HG02884 (cell line): ENCODE results near the gene IL11.
"Not testable (repeated sequence)": the region's sequence is repeated elsewhere in the genome, so short reads cannot be mapped to it uniquely, and the experiment has no call there.

Experiments used
- ATAC-seq: cut with Tn5 transposase; IDR thresholded peaks from one replicate; pipeline ENCODE4 v1.9.1; 2021; ENCODE audit warnings: mild to moderate bottlenecking, moderate library complexity; ENCODE audit not compliant: unreplicated experiment

Gene IL11

DNA sequence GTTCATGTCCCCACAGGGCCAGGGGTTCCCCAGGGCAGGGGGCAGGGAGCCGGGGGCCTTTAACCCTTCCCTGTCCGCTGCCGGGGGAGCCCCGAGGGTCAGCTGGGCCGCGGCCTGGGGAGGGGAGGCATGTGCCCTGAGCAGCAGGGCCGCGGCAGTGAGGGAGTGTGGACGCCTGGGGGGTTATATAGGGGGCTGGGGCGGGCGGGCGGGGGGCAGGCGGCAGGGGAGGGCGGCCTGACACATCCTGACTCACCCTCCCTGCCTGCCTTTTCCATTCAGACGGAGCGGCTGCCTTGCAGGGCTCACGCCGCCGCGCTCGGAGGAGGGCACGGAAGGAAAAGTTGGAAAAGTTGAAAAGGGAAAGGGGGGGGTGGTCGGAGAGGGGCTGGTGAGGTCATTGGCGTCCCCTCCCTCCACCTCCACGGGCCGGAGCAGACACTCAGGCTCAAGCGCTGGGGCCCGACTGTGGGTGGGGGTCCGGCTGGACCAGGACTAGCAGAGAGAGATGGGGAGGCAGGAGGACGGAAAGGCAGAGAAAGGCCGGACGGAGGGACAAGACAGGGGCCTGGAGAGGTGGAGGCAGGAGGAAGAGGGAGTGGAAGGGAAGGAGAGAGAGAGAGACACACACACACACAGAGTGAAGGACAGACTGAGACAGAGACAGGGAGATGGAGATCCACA lies at the start of gene IL11:
Gene IL11, minus strand, starts transcription at position 159 of the 684 bp plus-strand sequence. Its CDS starts 153 bp downstream, at position 6.
- ATAC-seq, result no peak

DNA sequence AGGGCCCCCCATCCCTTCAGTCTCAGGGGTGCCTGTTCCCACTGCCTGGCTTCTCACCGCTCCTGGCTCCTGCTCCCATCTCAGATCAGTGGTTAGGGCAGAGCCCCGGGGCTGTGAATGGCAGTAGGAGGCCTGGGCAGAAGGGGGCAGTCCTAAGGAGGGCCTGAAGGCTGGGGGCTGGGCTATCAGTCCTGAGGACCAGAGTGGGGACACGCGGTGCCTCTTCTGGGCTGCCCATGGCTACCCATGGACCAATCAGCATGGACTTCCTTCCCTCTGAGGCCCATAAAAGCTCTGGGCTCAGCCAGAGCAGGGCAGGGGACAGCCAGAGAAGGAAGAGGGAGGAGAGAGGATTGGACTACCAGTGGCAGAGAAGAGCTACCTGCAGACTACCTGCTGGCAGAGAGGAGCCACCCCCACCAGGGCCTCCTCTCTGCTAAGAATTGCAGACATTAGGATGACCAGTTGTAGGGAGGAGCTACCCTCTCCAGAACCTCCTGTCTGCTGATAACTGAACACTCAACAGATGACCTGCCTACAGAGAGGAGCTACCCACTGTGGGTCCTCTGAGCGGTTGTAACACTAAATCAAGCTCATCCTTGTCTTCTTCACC lies 49.5 kb upstream of the IL11 start:
- no peak for ATAC-seq

DNA sequence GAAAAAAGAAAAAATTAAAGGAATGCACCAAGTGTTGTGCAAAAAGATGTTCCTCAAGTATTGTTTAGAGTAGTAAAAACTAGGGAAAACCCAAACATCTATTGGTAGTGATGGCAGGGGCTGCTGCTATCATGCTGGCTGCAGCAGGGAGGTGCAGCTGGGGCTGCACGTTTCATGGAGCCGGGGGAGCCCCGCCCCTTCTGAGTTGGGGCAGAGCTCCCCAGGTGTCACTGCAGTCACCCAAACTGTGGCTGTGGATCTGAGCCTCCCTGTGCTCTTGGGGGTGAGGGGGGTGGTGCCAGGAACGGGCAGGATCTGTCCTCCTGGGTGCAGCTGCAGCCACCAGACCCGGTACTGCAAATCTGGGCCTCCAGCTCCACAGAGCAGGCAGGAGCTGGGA lies 48.8 kb upstream of the IL11 start:
- ATAC-seq, result no peak

DNA sequence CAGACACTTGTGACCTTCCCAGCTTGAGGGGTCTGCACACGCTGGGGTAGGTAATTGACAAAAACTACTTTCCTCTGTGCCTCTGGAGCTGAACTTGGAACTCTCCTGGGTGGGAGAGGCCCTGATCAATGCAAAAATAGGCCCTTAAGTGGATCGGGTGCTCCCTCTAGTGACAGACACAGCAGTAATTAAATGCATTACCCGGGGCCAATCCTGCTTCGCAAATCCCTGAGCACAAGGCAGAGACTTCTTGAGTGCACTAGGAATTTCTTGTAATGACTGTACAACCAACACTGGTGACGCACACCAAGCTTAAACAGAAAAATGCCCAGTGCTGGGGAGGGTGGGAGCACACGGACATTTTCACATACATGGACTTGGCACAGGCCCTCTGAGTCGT lies 47.9 kb upstream of the IL11 start:
- no peak for ATAC-seq

DNA sequence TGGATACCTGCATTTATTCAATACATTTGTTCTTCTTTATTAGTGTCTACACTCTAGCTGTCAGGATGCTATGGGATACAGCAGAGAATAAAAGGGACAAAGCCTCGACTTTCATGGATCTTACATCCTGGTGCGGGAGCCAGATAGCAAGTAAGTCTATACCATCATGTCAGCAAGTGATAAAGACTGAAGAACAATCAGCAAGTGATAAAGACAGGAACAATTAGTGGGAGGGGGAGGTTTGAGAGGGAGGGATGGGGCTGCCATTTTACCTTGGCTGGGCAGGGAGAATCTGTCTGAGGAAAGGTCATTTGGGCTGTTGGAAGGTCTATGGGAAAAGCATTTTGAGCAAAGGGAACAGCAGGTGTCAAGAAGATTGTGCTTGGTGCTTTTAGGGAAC lies 39.9 kb upstream of the IL11 start:
- ATAC-seq, result no peak

DNA sequence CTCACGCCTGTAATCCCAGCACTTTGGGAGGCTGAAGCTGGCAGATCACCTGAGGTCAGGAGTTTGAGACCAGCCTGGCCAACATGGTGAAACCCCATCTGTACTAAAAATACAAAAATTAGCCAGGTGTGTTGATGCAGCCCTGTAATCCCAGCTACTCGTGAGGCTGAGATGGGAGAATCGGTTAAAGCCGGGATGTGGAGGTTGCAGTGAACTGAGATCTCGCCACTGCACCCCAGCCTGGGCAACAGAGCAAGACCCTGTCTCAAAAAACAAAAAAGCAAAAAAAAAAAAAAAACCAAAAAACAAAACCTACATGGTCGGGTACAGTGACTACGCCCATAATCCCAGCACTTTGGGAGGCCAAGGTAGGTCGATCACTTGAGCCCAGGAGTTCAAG lies 38.9 kb upstream of the IL11 start:
- not testable (repeated sequence) for ATAC-seq

DNA sequence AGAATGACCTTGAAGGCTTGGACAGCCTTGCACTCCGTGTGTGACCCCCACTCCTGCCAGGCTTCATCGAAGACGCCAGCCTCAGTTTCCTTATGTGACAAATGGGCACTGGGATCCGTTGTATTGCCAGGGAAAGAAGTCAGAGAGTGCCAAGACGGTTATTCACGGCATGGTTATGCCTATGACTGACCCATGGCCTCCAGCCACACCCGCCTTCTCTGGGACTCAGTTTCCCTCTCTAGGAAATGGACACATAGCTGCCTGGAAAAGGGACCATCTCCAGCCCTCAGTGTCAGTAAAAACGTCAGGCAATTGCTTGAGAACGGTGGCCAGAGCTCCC lies 38.2 kb upstream of the IL11 start:
- no peak for ATAC-seq

DNA sequence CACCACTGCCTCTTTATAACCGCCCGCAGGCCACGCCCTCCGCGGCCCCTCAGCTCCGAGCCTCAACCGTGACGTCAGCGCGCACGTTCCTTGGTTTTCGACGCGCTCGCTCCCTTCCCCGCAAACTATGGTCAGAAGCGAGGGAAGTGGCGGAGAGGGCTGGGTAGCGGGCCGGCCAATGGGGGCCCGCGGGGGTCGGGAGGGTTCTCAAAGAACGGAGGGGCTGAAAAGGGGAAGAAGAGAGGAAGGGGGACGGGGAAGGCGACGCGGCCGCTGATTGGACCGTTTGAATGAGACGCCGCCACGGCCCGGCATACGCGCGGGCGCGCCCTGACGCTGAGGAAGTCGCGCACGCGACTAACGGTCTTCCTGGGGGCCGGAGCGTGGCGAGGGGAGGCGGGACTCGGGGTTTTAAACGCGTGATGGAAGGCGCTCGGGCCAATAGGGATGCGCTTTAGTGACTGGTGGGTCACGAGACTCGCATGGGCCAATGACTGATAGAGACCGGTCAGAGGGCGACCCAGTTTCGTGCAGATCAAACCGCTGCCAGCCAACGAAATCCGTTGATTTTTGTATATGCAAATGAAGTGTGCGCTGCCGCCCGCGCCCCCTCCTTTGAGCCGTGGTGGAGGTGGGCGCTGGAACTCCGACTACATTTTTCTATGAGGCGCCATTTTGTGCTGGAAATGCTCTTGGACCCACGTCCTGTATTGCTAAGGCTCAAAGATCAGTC lies 37.7 kb upstream of the IL11 start:
- ATAC-seq, result peak; percentile 78

DNA sequence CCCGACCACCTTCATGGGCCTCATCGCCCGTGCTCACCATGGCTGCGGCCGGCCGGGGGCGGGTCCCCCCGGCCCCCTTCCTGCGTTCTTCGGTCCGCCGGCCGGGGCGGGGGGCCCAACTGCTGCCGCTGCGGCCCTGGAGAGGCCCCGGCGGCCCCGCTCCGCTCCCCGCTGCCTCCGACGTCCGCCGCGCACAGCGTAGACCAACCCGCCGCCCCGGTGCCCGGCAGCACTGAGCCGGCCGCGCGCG lies 37.2 kb upstream of the IL11 start, which contains the start of gene UBE2S:
Gene UBE2S, minus strand, starts transcription at position 239 of the 250 bp plus-strand sequence. Its CDS starts 199 bp downstream, at position 40.
- not testable (repeated sequence) for ATAC-seq

DNA sequence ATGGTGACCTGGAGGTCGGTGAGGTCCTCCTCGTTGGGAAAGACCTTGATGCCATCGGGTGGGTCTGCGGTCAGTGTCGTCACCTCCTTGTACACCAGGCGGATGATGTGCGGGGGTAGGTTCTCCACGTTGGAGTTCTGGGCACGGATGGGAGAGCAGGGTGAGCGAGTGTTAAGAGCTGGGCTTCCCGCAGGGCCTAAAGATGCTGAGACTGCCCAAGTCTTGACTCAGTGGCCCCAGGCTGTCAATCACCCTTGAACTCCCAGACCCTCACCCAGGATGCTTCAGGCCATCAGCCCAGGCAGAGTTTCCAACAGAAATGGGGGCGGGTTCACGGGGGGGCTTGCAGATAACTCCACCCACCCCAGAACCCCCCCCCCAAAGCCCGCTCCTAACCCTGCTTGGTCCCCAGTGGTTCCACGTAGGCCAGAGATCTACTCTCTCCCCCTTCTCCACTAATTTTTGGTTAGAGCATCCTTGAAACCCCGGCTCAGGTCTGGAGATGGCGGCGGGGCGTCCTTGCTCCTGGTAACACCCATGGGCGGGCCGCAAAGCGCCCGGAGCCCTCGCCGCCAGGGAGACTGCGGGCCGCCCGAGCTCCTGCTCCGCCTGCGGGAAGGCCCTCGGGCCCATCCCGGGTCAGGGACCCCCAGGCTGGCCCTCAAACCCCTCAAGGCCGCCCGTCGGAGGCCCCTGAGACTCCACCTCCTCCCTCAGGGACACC lies 36.7 kb upstream of the IL11 start:
- ATAC-seq, result no peak

DNA sequence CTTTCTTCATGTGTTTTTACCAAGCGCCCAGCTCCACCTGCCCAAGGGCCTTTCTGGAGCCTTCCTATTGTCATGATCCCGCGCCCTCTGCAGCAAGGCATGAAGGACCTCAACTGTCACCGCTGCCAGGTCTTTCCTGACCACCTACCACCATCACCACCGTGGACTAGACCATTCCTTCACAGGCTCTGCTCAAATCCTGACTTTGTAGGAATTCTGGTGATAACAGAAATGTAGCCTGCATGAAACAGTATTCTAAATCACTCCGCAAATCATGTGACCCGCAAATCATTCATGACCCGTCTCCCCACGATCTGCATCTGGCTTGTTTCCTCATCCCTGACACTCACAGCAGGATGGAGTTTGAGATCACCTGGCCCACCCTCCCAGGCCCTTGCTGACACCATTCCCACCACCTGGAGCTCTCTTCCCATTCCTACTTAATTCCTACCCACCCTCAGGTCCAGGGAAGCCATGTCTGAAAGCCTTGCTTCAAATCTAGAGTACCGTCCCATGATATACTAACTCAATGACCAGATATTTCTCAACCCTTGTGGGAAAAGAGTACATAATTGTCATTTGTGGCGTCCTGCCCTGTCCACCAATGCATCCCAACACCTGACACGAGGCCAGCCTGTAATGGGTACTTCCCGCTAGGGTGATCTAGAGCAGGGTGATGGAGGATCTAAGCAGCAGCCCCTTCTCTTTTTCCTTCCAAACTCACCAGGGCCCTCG lies 36.0 kb upstream of the IL11 start:
- ATAC-seq, result no peak

DNA sequence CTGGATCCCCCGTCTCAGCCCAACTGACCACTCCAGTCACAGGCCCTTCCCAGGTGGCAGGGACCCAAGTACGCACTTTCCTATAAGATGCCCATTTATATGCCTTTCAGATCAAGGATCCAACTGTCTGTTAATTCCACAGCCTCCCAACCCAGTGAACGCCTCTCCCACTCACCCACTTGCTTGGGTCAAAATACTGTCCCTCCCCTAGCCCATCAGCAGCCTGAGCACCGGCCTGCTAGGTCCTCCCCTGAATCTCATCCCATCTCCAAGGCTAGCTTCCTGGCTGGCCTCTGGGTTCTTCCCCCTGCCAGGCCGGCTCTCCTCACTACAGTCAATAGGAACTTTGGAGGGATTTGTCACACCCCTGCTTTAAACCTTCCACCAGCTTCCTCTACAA lies 35.4 kb upstream of the IL11 start:
- no peak for ATAC-seq

DNA sequence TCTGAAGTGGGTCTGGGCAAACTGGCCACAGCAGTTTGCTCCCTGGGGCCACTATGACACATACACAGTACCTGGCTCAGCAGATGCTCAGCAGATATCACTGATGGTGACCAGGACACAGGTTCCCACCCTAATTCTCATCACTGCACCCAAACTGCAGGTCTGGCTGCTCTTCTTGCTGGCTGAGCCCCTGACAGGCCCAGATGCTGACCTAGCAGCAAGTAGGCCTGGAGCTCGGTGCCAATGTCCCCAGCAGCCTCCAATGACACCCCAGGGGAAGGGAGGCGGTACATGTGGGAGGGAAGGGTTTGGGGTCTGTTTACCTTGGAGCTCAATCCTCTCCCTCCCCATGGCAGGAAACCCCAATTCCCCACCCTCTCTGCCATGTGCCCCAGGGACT lies 32.2 kb upstream of the IL11 start:
- no peak for ATAC-seq

DNA sequence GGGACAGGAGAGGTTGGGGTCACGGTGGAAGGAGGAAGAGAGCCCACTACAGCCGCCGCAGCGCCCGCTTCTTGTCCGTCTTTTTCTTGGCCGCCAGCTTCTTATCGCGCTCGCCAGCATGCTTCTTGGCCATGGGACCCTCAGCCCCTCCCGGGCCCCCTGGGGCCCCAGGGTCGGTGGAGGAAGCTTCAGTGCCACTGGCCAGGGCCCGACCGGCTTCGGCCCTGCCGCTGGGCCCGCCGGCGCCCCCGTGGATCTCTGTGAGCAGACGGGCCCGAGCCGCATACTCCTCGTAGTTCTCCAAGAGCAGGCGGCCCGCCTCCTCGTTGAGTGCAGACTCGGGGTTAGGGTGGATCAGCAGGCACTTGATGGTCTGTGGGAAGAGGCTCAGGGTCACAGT lies 31.1 kb upstream of the IL11 start:
- not testable (repeated sequence) for ATAC-seq

DNA sequence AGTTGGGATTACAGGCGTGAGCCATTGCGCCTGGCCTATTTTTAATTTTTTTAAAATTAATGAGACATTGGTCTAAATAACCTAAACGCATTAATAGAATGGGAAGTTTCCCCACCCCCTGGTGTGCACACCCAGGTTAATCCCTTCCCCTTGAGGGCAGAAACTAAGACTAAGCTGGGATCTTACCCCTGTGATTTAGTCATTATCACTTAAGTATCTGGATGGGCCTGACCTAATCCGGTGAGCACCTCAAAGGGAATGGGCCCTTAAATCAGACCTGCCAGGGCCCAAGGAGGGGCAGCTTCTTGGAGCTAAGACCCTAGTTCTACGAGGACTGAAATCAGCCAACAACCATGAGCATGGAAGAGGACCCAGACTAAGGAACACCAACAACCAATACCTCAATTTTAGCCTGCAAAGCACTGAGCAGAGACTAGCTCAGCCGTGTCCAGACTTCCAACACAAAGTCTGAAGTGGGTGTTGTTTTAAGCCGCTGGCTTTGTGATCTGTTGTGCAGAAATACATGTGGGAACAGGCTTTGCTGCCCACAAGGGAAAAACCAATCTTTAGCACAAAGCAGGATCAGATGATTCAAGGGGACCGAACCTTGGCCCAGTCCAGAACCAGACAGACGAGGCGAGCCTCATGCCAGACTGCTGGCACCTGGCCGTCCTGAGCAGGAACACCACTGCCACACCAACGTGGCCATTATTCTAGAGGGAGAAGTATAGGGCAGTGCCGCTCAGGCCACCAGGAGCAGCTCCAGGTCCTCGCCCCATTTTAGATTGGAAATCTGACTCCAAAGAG lies 30.2 kb upstream of the IL11 start:
- no peak for ATAC-seq

DNA sequence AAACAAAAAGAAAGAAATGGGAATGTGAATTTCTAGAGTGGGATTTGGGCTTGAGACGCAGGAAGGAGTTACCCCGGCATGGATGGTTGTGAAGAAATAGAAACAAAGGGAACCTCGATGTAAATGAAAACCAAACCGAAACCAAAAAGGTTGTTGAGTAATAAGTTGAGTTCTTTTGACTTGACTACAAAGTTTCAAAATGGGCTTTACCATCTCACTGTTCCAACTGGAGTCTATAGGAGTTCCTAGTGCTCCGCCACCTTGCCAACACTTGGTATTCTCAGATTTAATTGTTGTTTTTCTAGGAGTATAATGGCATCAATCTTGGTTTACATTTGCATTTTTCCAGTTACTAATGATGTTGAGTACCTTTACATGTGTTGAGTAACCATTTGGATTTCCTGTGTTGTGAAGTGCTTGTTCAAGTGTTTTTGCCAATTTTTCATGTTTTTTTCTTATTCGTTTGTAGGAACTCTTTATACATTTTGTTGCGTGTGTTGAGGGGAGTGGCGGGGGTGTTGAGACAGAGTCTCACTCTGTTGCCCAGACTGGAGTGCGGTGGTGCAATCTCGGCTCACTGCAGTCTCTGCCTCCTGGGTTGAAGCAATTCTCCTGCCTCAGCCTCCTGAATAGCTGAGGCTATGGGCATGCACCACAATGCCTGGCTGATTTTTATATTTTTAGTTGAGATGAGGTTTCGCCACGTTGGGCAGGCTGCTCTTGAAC lies 28.1 kb upstream of the IL11 start:
- ATAC-seq, result no peak

DNA sequence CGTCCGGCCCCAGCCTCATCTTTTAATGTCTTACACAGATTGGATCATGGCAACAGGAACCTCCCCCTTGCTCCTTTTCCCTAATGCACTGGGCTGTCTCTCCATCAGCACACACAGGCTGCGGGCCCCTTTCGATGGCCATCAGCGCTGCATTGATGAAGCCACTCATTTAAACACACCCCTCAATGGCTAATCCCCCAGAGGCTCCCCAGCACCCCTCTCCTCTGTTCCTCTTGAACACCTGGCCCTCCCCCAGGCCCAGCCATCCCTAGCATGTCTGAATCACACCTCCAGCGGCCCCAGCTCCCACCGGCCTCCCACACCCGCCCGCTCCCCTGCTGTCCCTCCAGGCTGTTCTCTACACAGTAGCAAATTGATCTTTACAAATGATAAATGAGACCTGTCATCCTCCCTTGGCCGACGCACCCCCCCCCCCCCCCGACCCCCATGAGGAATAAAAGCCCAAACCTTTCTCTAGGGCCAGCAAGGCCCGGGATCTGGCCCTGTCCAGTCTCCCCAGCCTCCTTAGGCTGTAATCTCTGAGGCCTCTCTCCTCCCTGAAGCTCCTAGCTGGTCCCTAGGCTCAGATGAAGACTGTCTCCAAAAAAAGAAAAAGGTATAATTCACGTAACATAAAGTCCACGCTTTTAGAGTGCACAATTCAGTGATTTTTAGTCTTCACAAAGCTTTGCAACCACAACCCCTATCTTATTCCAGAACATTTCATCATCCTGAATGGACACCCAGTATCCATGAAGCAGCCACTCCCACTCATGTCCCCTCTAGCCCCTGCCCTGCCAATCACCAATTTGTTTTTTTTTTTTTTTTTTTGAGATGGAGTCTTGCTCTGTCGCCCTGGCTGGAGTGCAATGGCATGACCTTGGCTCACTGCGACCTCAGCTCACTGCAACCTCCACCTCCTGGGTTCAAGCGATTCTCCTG lies 22.8 kb upstream of the IL11 start:
- no peak for ATAC-seq
